OCI-LY7 (cell line): Measurements from ENCODE around the gene SERINC2.
A peak's percentile ranks its signal among the peaks of the same experiment; 100 is the strongest.

Experiments used
- EZH2phosphoT487 ChIP-seq: fragments of 200-600 bp; sonication (generic); IDR thresholded peaks from 2 replicates; pipeline ENCODE4 v1.6.1; 2018; ENCODE audit warnings: low read depth, borderline replicate concordance, mild to moderate bottlenecking, mixed run types, antibody characterized with exemption, low read length, moderate library complexity, mixed read lengths
- TF ChIP-seq, protein P1 (sequence below): fragments of 200-600 bp; sonication (generic); conservative IDR thresholded peaks from 2 replicates; pipeline ENCODE4 v1.5.1; 2014; ENCODE audit warnings: mild to moderate bottlenecking, antibody characterized with exemption, low read length, moderate library complexity, mixed read lengths

GRCh38 chr1:31396633-31397351 is 16.2 kb upstream of the SERINC2 start:
- TF ChIP-seq, protein P1, sequence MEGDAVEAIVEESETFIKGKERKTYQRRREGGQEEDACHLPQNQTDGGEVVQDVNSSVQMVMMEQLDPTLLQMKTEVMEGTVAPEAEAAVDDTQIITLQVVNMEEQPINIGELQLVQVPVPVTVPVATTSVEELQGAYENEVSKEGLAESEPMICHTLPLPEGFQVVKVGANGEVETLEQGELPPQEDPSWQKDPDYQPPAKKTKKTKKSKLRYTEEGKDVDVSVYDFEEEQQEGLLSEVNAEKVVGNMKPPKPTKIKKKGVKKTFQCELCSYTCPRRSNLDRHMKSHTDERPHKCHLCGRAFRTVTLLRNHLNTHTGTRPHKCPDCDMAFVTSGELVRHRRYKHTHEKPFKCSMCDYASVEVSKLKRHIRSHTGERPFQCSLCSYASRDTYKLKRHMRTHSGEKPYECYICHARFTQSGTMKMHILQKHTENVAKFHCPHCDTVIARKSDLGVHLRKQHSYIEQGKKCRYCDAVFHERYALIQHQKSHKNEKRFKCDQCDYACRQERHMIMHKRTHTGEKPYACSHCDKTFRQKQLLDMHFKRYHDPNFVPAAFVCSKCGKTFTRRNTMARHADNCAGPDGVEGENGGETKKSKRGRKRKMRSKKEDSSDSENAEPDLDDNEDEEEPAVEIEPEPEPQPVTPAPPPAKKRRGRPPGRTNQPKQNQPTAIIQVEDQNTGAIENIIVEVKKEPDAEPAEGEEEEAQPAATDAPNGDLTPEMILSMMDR, result peak; percentile 77
- no peak for TF ChIP-seq EZH2phosphoT487
